ENCODE results near the gene OR5K3.
"Not testable (repeated sequence)": the region's sequence is repeated elsewhere in the genome, so short reads cannot be mapped to it uniquely, and the experiment has no call there.

OR5K3 gene, protein sequence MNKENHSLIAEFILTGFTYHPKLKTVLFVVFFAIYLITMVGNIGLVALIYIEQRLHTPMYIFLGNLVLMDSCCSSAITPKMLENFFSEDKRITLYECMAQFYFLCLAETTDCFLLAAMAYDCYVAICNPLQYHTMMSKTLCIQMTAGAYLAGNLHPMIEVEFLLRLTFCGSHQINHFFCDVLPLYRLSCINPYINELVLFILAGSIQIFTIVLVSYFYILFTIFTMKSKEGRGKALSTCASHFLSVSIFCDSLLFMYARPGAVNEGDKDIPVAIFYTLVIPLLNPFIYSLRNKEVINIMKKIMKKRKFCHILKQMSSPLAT

GRCh38 chr3:98390366-98390765 is at the start of gene OR5K3:
OR5K3 (plus strand) TSS chr3:98390666; CDS start chr3:98390666, 0 bp downstream.
- DNase-seq (ENCODE audit: low read depth) = no peak

DNA sequence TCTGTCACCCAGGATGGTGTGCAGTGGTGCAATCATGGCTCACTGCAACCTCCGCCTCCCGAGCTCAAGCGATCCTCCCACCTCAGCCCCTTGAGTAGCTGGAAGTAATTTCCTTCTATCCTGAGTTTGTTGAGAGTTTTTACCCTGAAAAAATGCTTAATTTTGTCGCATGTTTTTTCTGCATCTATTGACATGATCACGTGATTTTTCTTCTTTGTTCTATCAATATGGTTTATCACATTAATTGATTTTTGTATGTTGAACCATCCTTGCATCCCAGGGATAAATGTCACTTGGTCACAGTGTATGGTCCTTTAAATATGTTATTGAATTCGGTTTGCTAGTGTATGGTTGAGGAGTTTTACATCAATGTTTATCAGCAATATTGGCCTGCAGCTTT is 48.7 kb upstream of the OR5K3 start:
- DNase-seq (ENCODE audit: low read depth) = no peak

DNA sequence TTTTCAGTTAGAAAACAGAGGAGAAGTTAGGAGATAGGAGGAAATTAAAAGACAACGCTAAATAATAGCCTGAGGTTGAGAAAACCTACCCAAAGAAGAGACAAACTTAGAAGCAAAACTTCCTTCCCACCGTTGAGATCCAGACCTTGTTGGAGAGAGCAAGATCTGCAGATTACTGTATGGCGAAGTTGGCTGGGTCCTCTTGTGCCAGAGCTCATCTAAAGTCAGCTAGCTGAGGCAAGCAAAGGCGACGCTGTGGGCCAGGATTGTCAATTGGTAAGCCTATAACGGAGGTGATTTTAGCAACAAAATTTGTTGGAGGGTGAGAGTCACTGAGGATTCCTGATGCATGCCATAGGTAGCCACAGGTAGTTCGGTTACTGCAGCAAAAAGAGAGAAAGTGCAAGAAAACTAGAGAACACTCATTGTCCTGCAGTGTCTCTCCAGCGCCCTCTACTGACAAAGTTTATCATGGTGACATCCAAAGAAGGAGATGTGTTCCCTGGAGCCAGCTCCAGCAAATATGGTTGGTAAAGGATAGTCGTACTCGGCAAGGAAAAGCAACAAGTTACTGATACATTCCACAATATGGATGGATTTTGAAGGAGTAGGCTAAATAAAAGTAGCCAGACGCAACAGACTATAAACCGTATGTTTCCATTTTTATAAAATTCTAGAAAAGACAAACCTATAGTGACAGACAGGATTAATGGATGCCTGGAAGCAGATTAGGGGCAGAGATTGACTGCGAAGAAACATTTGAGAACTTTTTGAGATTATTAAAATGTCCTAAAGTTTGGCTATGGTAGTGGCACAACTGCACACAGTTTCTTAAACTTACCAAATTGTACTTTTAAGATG is 46.6 kb upstream of the OR5K3 start:
- no peak for DNase-seq (ENCODE audit: low read depth)

GRCh38 chr3:98350082-98350481 is 40.4 kb upstream of the OR5K3 start:
- DNase-seq (ENCODE audit: low read depth) = no peak

DNA sequence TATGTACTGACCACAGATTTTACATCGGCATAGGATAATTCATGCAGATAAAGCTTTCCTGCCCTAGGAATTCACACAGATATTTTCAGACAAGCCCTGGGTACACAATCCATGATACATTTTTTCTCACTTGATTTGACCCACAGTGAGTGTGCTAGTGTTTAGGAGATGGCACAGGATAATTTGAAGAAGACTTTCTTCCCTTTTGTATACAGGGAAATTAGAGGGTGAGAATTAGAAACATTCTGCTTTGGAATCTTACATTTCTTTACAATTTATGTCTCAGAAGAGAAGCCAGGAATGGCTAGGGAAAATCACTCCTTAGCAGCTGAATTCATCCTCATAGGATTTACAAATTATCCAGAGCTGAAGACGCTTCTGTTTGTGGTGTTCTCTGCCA is 36.9 kb upstream of the OR5K3 start, which contains the start of gene OR5K4:
TSS of gene OR5K4 (plus strand) at position 301 of the 400 bp plus-strand sequence. CDS start at position 301, 0 bp downstream.
- no peak for DNase-seq (ENCODE audit: low read depth)

- no peak for DNase-seq (ENCODE audit: low read depth)
These were observed 31.2 kb upstream of the OR5K3 start for GRCh38 chr3:98359250-98359649.

- DNase-seq (ENCODE audit: low read depth) = no peak
These were observed 30.3 kb upstream of the OR5K3 start for GRCh38 chr3:98359993-98360675.

DNA sequence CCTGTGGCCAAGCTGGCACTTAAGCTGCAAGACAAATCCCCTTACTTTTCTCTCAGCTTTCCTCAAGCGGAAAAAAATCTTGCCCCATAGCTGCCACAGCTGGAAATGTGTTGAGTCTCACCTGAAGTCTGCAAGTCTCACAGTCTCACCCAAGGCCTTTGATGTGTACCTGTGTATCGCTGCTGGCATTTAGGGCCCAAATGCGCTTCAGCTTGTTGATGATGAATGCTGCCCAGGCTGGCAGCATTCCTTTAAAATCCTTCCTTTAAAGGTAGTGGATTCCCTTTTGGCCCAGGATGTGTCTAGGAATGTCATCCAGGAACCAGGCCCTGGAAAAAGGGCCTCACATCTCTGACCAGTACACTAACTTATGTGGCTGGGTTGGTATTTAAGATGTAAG is 29.8 kb upstream of the OR5K3 start:
- no peak for DNase-seq (ENCODE audit: low read depth)

- DNase-seq (ENCODE audit: low read depth) = no peak
These were observed 29.2 kb upstream of the OR5K3 start for GRCh38 chr3:98361289-98361688.

DNA sequence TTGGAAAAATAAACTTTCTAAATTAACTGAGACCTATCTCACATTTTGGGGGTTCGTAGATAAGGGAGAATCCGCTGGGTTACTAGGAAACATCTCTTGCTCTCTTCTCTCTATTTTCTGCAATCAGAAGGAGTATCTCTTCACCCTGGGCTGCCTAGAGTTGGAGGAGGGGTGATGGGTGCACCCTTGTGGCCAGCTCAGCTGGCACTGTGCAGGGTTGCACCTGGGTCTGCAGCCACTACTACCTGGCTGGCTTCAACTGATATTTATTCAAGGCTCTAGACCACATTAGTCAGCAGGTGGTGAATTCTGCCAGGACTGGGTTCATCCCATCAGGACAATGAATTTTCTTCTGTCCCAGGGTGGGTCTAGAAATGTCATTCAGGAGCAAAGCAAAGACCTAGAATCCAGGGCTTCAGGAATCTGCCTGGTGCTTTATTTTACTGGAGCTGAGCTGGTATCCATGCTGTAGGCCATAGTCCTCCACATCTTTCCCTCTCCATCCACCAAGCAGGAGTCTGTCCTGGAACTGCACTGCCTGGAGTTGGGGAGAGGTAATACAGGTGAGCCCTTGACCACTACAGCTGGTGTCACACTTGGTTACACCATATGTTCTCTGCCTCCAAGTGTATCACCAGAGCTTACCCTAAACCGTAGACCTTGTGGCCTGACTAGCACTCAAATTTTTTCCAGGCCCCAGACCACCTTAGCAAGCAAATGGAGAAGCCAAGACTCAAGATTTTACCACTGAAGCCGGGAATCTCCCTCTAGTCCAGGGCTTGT is 22.8 kb upstream of the OR5K3 start:
- DNase-seq (ENCODE audit: low read depth) = no peak

GRCh38 chr3:98371186-98371585 is 19.3 kb upstream of the OR5K3 start:
- no peak for DNase-seq (ENCODE audit: low read depth)

GRCh38 chr3:98371853-98372252 is 18.6 kb upstream of the OR5K3 start:
- DNase-seq (ENCODE audit: low read depth) = no peak

DNA sequence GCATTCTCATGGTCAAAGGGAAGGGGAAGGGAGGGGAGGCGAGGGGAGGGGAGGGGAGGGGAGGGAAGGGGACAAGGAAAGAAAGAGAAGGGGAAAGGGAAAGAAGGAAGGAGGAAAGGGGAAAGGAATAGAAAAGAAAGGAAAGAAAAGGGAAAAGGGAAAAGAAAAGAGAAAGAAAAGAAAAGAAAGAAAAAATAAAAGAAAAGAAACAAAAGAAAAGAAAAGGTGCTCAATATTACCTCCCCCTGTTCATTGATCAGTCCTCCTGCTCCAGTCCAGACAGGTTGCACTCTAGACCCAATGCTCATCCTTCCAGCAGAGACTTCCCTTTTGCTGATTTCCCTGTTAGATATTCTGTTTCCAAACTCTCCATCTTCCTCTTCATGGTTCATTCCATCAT is 18.0 kb upstream of the OR5K3 start:
- DNase-seq (ENCODE audit: low read depth) = no peak

DNA sequence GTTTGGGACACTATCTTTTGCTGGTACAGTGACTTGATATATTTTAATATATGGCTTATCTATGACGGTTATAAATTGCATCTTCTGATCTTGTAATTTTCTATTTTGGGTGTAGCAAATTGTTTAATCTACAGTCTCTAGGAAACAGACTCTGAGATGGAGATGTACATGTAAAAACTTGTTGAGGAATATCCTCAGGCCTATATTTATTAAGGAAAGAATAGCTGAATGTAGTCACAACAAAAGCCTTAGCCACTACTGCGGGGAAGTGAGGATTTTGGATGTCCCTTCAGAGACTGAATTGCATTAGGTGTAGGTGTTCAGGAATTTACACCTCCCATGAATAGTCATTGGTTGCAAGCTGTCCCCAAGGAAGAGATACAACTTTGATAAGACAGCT is 13.8 kb upstream of the OR5K3 start:
- DNase-seq (ENCODE audit: low read depth) = no peak

GRCh38 chr3:98388147-98388546 is 2.3 kb upstream of the OR5K3 start:
- no peak for DNase-seq (ENCODE audit: low read depth)

GRCh38 chr3:98395101-98395500 is 4.6 kb downstream of the OR5K3 start:
- DNase-seq (ENCODE audit: low read depth) = no peak

DNA sequence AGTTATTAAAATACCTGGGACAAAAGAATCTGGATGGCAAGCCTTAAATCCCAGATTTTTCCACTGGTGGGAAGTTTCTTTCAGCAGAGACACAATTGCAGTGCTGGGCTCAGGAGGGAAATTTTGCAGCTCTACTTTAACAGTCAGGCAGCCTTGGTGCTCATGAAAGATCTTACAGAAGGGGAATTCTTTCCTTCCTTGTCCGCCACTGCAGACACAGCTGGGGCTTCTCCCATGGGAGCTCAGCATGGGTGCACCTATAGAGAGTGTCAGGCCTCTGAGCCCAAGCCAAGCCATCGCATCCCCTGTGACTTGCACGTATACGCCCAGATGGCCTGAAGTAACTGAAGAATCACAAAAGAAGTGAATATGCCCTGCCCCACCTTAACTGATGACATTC is 6.0 kb downstream of the OR5K3 start:
- not testable (repeated sequence) for DNase-seq (ENCODE audit: low read depth)

DNA sequence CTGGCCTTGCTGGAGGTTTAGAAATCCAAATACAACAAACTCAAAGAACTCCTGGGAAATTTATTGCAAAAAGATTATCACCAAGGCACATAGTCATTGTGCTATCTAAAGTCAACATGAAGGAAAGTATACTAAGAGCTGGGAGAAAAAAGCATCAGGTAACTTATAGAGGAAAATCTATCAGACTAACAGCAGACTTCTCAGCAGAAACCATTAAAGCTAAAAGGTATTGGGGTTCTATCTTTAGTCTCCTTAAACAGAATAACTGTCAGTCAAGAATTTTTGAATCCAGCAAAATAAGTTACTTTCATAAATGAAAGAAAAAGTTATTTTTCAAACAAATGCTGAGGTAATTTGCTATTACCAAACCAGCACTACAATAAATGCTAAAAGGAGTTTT is 8.0 kb downstream of the OR5K3 start:
- DNase-seq (ENCODE audit: low read depth) = no peak

GRCh38 chr3:98402507-98402906 is 12.0 kb downstream of the OR5K3 start:
- no peak for DNase-seq (ENCODE audit: low read depth)

DNA sequence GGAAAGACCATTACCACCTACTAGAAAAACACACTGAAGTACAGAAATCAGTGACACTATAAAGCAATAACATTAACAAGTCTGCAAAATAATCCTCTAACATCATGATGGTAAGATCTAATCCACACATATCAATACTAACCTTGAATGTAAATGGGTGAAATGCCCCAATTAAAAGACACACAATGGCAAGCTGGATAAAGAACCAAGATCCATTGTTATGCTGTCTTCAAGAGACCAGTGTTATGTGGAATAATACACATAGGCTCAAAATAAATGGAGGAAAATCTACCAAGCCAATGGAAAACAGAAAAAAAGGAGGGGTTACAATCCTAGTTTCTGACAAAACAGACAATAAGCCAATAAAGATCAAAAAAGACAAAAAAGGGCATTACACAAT is 13.5 kb downstream of the OR5K3 start:
- no peak for DNase-seq (ENCODE audit: low read depth)

DNA sequence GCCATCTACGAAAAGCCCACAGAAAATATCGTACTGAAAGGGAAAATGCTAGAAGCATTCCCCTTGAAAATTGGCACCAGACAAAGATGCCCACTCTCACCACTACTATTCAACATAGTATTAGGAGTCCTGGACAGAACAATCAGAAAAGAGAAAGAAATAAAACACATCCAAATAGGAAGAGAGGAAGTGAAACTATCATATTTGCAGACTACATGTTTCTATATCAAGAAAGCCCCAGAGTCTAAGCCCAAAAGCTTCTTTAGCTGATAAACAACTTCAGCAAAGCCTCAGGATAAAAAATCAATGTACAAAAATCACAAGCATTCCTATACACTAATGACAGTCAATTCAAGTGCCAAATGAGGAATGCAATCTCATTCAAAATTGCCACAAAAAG is 15.6 kb downstream of the OR5K3 start:
- DNase-seq (ENCODE audit: low read depth) = no peak

DNA sequence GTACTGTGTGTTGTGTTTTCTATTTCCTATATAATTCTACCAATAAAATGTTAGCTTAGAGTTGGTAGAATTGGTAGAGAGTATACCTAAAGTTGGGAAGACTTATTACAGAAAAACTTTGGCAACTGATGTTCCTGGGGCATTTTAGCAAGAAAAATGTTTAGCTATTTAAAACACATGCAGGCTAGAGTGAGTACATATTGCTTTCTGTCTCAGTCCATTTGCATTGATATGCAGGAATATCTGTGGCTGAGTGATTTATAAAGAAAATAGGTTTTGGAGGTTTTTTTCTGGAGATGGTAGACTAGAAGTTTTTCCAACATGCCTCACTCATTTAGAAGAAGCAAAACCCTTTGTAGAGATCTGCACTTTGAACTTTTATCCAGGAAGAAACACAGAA is 42.1 kb downstream of the OR5K3 start:
- no peak for DNase-seq (ENCODE audit: low read depth)
